Measurements from ENCODE around the gene BLOC1S4. TPM values are rescaled to one million over a fixed set of nuclear protein-coding genes. Genes with fewer than 3 reads are reported as not detected.

BLOC1S4 gene
- total and polyA plus RNA-seq, 4 donors, result 4.9 to 7.7 (median 5.4) TPM

- Histone ChIP-seq H3K9me3 (ENCODE audit: control insufficient read depth in 4 of 4, low read length in 3 of 4) (no peaks in the 10 kb centered on the region), H3K9ac (ENCODE audit: low read depth in 1 of 2, low read length in 2 of 2) (peak overlapping the region in 1 of 2 donors; percentile 63), H3K36me3 (ENCODE audit: control insufficient read depth in 4 of 4, insufficient read depth in 3 of 4, low read depth in 1 of 4, low read length in 3 of 4) (no peaks in the 10 kb centered on the region), H3K4me1 (ENCODE audit: control insufficient read depth in 4 of 4, insufficient read depth in 4 of 4, low read length in 3 of 4) (peaks cover 33 to 80% (median 71%) of the 10 kb centered on the region in 4 donors), H3K27ac (ENCODE audit: low read depth in 1 of 2, low read length in 2 of 2) (peak overlapping the region; percentile 85 to 90), H3K4me3 (ENCODE audit: low read depth in 1 of 3, low read length in 3 of 3) (peak overlapping the region in 2 of 3 donors; percentile 0 to 15), H3K27me3 (ENCODE audit: control insufficient read depth in 4 of 4, insufficient read depth in 4 of 4, low read length in 3 of 4) (no peaks in the 10 kb centered on the region)
- 19% methylated on average over 25 of the region's 25 CpGs for whole genome bisulfite sequencing
- peak; percentile 80 for DNase-seq (ENCODE audit: low spot score)
- TF ChIP-seq YY1 (IDR thresholded peaks at IDR 0.05), result peak; percentile 89
- TF ChIP-seq RAD21 (IDR thresholded peaks at IDR 0.05), result peak; percentile 50 to 69
- TF ChIP-seq ATF3 (IDR thresholded peaks at IDR 0.05), result peak; percentile 74
- peak; percentile 99 to 100 for TF ChIP-seq RXRA (IDR thresholded peaks at IDR 0.05)
- TF ChIP-seq FOXA1 (IDR thresholded peaks at IDR 0.05), result peak; percentile 87
- TF ChIP-seq CTCF (IDR thresholded peaks at IDR 0.05; ENCODE audit: low read depth, low read length, missing input control), result no peak
- TF ChIP-seq ZBTB33 (IDR thresholded peaks at IDR 0.05), result peak; percentile 93
- TF ChIP-seq FOXA2 (IDR thresholded peaks at IDR 0.05), result peak; percentile 79
- peak; percentile 81 for TF ChIP-seq HNF4G (IDR thresholded peaks at IDR 0.05)
- peak in 1 of 2 donors; percentile 86 for TF ChIP-seq EGR1 (IDR thresholded peaks at IDR 0.05; ENCODE audit: low read depth in 2 of 2)
- TF ChIP-seq HNF4A (conservative IDR thresholded peaks at IDR 0.05), result peak; percentile 94 to 96
- TF ChIP-seq GABPA (IDR thresholded peaks at IDR 0.05 in 1 of 2, conservative IDR thresholded peaks at IDR 0.05 in 1 of 2), result no peak
- peak; percentile 98 for TF ChIP-seq MAX (IDR thresholded peaks at IDR 0.05)
- TF ChIP-seq REST (IDR thresholded peaks at IDR 0.05), result peak; percentile 56
- peak; percentile 77 to 89 for TF ChIP-seq JUND (IDR thresholded peaks at IDR 0.05)
- no peak for TF ChIP-seq TAF1 (conservative IDR thresholded peaks at IDR 0.05)
- TF ChIP-seq NR2F2 (IDR thresholded peaks at IDR 0.05), result peak; percentile 85
- peak; percentile 99 for TF ChIP-seq SP1 (IDR thresholded peaks at IDR 0.05)
These were observed 33.6 kb downstream of the BLOC1S4 start for GRCh38 chr4:6749340-6750171.
